Measurements from ENCODE around the gene C2CD4C. TPM values are rescaled to one million over a fixed set of nuclear protein-coding genes. Genes with fewer than 3 reads are reported as not detected.

The C2CD4C gene
- total RNA-seq, 2 donors from 2014 or later, result 0.52 to 0.96 TPM

DNA sequence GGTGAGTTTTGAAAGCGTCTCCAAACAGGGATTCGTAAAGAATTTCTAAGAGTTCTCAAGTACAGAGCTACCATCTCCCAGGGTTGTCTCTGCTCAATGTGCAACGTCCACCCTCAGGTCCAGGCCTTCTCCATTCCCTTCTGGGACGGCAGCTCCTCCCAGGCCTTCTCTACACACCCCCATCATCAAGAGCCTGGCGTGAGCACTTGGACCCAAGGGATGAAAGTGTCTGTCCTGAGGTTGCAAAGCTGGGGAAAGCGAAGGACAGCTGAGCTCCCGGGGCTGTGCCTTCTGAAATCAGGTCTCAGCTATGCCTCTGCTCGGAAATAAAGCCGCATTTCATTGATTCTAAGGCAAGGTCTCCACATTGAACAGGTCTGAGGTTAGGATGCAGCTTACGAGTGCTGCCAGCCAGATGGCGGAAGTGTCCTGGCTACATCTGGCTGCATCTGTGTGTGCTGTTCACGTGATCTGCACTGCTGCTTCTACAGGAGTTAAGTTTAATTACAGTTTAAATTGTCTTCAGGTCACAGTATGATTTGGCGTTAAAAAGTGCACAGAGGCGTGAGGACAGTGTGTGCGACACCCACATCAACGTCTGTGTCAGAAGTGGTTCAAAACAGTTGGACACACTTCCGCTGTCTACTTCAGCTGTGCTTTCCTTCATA is 37.3 kb downstream of the C2CD4C start:
- DNase-seq, result no peak
- intact Hi-C loops (cut with DNase I), result no loop called here
- Histone ChIP-seq H3K4me1 (no peaks in the 10 kb centered on the region), H3K4me3 (no peak overlapping the region), H3K9me3 (no peaks in the 10 kb centered on the region), H3K9ac (ENCODE audit: low read depth in 2 of 2, low read length in 2 of 2) (no peak overlapping the region), H3K27ac (no peak overlapping the region), H3K36me3 (no peaks in the 10 kb centered on the region), H3K27me3 (no peaks in the 10 kb centered on the region)
- TF ChIP-seq, protein P1, sequence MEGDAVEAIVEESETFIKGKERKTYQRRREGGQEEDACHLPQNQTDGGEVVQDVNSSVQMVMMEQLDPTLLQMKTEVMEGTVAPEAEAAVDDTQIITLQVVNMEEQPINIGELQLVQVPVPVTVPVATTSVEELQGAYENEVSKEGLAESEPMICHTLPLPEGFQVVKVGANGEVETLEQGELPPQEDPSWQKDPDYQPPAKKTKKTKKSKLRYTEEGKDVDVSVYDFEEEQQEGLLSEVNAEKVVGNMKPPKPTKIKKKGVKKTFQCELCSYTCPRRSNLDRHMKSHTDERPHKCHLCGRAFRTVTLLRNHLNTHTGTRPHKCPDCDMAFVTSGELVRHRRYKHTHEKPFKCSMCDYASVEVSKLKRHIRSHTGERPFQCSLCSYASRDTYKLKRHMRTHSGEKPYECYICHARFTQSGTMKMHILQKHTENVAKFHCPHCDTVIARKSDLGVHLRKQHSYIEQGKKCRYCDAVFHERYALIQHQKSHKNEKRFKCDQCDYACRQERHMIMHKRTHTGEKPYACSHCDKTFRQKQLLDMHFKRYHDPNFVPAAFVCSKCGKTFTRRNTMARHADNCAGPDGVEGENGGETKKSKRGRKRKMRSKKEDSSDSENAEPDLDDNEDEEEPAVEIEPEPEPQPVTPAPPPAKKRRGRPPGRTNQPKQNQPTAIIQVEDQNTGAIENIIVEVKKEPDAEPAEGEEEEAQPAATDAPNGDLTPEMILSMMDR (IDR thresholded peaks at IDR 0.05), result no peak

DNA sequence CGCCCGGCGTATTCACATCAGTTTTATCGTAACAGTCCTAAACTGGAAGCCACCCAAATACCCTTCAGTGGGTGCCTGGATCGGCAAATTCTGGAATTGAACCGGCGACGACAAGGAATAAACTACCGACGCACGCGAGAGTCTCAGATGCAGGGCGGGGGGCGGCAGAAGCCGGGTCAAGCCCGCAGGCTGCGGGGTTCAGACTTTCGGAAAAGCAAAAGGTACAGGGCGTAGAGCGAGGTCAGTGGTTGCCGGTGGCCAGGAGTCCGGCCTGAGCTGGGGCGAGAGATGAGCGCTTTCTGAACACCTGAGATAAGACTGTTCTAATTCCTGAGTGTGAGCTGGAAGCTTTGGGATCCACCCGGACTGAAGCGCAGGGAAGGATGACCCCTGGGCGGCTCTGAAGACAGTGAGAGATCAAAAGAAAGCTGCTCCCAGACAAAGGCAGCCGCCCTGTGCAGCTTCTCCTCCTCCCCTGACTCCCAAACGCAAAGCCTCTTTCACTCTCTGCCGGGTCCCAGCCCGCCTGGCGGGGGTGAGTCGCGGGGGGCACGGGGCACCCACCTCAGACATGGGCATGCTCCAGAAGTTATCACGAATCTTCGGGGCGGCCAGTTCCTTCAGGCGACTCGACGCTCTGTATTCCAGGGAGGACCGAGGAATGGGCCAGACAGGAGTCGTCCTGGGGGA is 38.2 kb downstream of the C2CD4C start:
- no peak for DNase-seq
- H3K36me3 ChIP-seq, result no peaks in the 10 kb centered on the region
- H3K4me1 ChIP-seq, result no peaks in the 10 kb centered on the region
- TF ChIP-seq, protein P1 (IDR thresholded peaks at IDR 0.05), result no peak
- no peak overlapping the region for H3K27ac ChIP-seq
- no peaks in the 10 kb centered on the region for H3K9me3 ChIP-seq
- H3K4me3 ChIP-seq, result no peak overlapping the region
- no peak overlapping the region for H3K9ac ChIP-seq (ENCODE audit: low read depth in 2 of 2, low read length in 2 of 2)
- H3K27me3 ChIP-seq, result no peaks in the 10 kb centered on the region
- intact Hi-C loops (cut with DNase I), result no loop called here

DNA sequence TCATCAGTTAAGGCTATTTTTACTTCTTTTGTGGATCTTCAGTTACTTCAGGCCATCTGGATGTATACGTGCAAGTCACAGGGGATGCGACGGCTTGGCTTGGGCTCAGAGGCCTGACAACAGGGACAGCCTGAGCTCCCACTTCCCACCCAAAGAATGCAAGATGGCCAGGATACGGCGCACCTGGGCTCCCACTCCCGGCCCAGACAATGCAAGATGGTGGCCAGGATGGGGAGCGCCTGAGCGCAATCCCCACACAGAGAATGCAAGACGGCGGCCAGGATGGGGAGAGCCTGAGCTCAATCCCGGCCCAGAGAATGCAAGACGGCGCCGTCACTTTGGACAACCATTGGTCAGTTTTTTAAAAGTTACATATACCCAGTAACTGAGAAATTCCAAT is 39.1 kb downstream of the C2CD4C start:
- no peaks in the 10 kb centered on the region for H3K27me3 ChIP-seq
- DNase-seq, result no peak
- TF ChIP-seq, protein P1 (IDR thresholded peaks at IDR 0.05), result no peak

DNA sequence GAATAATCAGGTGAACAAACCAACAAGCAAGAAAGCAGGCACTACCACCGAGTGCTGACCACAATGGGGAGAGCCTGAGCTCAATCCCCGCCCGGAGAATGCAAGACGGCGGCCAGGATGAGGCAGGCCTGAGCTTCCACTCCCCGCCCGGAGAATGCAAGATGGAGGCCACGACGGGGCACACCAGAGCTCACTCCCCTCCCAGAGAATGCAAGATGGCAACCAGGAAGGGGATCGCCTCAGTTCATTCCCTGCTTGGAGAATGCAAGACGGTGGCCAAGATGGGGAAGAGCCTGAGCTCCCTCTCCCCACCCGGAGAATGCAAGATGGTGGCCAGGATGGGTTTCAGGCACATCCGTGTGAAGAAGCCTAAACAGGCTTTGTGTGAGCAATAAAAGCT is 39.7 kb downstream of the C2CD4C start:
- Histone ChIP-seq H3K4me1 (no peaks in the 10 kb centered on the region), H3K9ac (ENCODE audit: low read depth in 2 of 2, low read length in 2 of 2) (no peak overlapping the region), H3K9me3 (no peaks in the 10 kb centered on the region), H3K36me3 (no peaks in the 10 kb centered on the region), H3K27me3 (no peaks in the 10 kb centered on the region), H3K27ac (no peak overlapping the region), H3K4me3 (no peak overlapping the region)
- TF ChIP-seq, protein P1 (IDR thresholded peaks at IDR 0.05), result no peak
- no peak for DNase-seq
- intact Hi-C loops (cut with DNase I), result no loop called here

More for the DNA sequence above, 39.1 kb downstream of the C2CD4C start:
- intact Hi-C loops (cut with DNase I), result no loop called here
- Histone ChIP-seq H3K4me1 (no peaks in the 10 kb centered on the region), H3K36me3 (no peaks in the 10 kb centered on the region), H3K4me3 (no peak overlapping the region), H3K27ac (no peak overlapping the region), H3K9ac (ENCODE audit: low read depth in 2 of 2, low read length in 2 of 2) (no peak overlapping the region), H3K9me3 (no peaks in the 10 kb centered on the region)

DNA sequence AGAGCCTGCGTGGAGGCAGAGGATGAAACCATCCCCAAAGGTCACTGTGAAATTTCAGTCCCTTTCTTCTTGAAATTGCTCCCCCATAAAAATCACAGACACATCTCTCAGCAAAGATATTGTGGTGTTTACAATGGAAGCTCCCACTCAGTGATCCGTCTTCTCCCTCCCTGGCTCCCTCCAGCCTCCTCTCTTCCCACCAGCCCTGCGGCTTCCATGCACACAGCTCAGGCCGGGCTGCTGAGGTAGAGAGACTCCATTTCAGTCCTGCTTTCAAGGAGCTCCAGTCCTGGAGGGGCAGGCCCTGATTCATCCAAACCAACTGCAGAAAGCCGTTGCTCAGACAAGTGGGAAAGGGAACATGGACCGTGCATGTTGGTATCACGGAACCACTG is 40.3 kb downstream of the C2CD4C start:
- Histone ChIP-seq H3K9me3 (no peaks in the 10 kb centered on the region), H3K36me3 (no peaks in the 10 kb centered on the region), H3K4me3 (no peak overlapping the region), H3K27me3 (no peaks in the 10 kb centered on the region), H3K27ac (no peak overlapping the region), H3K4me1 (no peaks in the 10 kb centered on the region), H3K9ac (ENCODE audit: low read depth in 2 of 2, low read length in 2 of 2) (no peak overlapping the region)
- intact Hi-C loops (cut with DNase I), result no loop called here
- TF ChIP-seq, protein P1 (IDR thresholded peaks at IDR 0.05), result no peak
- DNase-seq, result no peak

Measured in colonic mucosa (tissue), 4 donors.